NCI-H748 (cell line): ENCODE data around the gene ZNF438.
A peak's percentile ranks its signal among the peaks of the same experiment; 100 is the strongest.
"Not testable (repeated sequence)": the region's sequence is repeated elsewhere in the genome, so short reads cannot be mapped to it uniquely, and the experiment has no call there.

ENCODE experiments used
- DNase-seq: peaks from one replicate; lab custom pipeline; 2025; ENCODE audit not compliant: unreplicated experiment; lab: John Stamatoyannopoulos, UW

ZNF438 gene

GRCh38 chr10:30816159-30816819, 215.4 kb downstream of the ZNF438 start:
- no peak for DNase-seq

- DNase-seq, result peak; percentile 41
Measured at GRCh38 chr10:30813872-30814481, 217.7 kb downstream of the ZNF438 start.

- no peak for DNase-seq
Measured at GRCh38 chr10:30812018-30812851, 219.4 kb downstream of the ZNF438 start.

- no peak for DNase-seq
Measured at GRCh38 chr10:30811276-30812017, 220.2 kb downstream of the ZNF438 start.

GRCh38 chr10:30810416-30810815, 221.2 kb downstream of the ZNF438 start:
- no peak for DNase-seq

- DNase-seq, result no peak
Measured at GRCh38 chr10:30806850-30807249, 224.8 kb downstream of the ZNF438 start.

- DNase-seq, result no peak
Measured at GRCh38 chr10:30805061-30805460, 226.6 kb downstream of the ZNF438 start.

GRCh38 chr10:30804478-30805055, 227.1 kb downstream of the ZNF438 start:
- DNase-seq, result no peak

GRCh38 chr10:30803892-30804322, 227.8 kb downstream of the ZNF438 start:
- DNase-seq, result no peak

GRCh38 chr10:30803058-30803457, 228.6 kb downstream of the ZNF438 start:
- DNase-seq, result no peak

- DNase-seq, result no peak
Measured at GRCh38 chr10:30800368-30800767, 231.3 kb downstream of the ZNF438 start.

- no peak for DNase-seq
Measured at GRCh38 chr10:30798646-30799185, 232.9 kb downstream of the ZNF438 start.

- DNase-seq, result not testable (repeated sequence)
Measured at GRCh38 chr10:30795024-30795423, 236.6 kb downstream of the ZNF438 start.
